IMR-90 (cell line): ENCODE results near the gene AMN. TPM values are rescaled to one million over a fixed set of nuclear protein-coding genes. Genes with fewer than 3 reads are reported as not detected.

Source experiments
- ATAC-seq: fragments of 200-7000 bp; cut with Tn5 transposase; 2 replicates; pipeline ENCODE4 v1.9.1; 2020; ENCODE audit warnings: low read depth, mild to moderate bottlenecking, moderate library complexity
- BruUV-seq: library from RNA; stranded (reverse); fragments of 400-500 nt; replicated peaks from 2 replicates; lab custom pipeline; 2021; lab: Mats Ljungman, UMichigan
- CTCF ChIA-PET: fragments of 300-600 bp; formaldehyde crosslinking; extraction: SDS; loops from one replicate; lab custom pipeline; 2021; ENCODE audit warnings: antibody characterized with exemption; lab: Yijun Ruan, JAX
- POLR2A ChIA-PET: fragments of 300-600 bp; sonication (Branson Sonifier 250); formaldehyde crosslinking; loops from one replicate; lab custom pipeline; 2022; ENCODE audit warnings: antibody characterized with exemption; ENCODE audit not compliant: unreplicated experiment; lab: Charles Lee
- DNase-seq: peaks from one replicate; pipeline ENCODE4 v3.0.0; 2013
- H2AFZ ChIP-seq: replicated peaks from 2 replicates; pipeline ENCODE3; 2013; ENCODE audit warnings: low read length, mild to moderate bottlenecking; ENCODE audit not compliant: poor library complexity
- H2AK5ac ChIP-seq: 2 replicates; pipeline ENCODE4 v1.6.1; 2013; ENCODE audit warnings: low read depth, low read length, inconsistent platforms
- H2AK9ac ChIP-seq: replicated peaks from 2 replicates; pipeline ENCODE3; 2013; ENCODE audit warnings: mild to moderate bottlenecking, low read depth, low read length, moderate library complexity; ENCODE audit not compliant: poor library complexity
- H2BK120ac ChIP-seq: 2 replicates; pipeline ENCODE4 v1.6.1; 2013; ENCODE audit warnings: low read depth, low read length, inconsistent platforms
- H2BK15ac ChIP-seq: 3 replicates; pipeline ENCODE4 v1.6.1; 2013; ENCODE audit warnings: low read depth, low read length, inconsistent platforms
- H2BK20ac ChIP-seq: 2 replicates; pipeline ENCODE4 v1.6.1; 2013; ENCODE audit warnings: low read depth, mild to moderate bottlenecking, inconsistent platforms, low read length, moderate library complexity
- H2BK5ac ChIP-seq: 2 replicates; pipeline ENCODE4 v1.6.1; 2013; ENCODE audit warnings: mild to moderate bottlenecking, low read depth, low read length, inconsistent platforms; ENCODE audit not compliant: poor library complexity, severe bottlenecking
- H3K14ac ChIP-seq: replicated peaks from 2 replicates; pipeline ENCODE4 v1.6.1; 2013; ENCODE audit warnings: low read depth, low read length, inconsistent platforms
- H3K18ac ChIP-seq: 2 replicates; pipeline ENCODE4 v1.6.1; 2013; ENCODE audit warnings: low read depth, low read length, control low read depth
- H3K23ac ChIP-seq: 2 replicates; pipeline ENCODE4 v1.6.1; 2013; ENCODE audit warnings: low read depth, low read length, inconsistent platforms
- H3K27ac ChIP-seq: 2 replicates; pipeline ENCODE4 v1.5.1; 2013; ENCODE audit warnings: mild to moderate bottlenecking, control low read depth, low read length; ENCODE audit not compliant: insufficient read depth
- H3K27me3 ChIP-seq: 2 replicates; pipeline ENCODE4 v1.6.1; 2013; ENCODE audit warnings: low read length; ENCODE audit not compliant: control insufficient read depth, insufficient read depth
- H3K36me3 ChIP-seq: 2 replicates; pipeline ENCODE4 v1.6.1; 2013; ENCODE audit warnings: low read length, mixed read lengths; ENCODE audit not compliant: control insufficient read depth, insufficient read depth
- H3K4ac ChIP-seq: 2 replicates; pipeline ENCODE4 v1.6.1; 2013; ENCODE audit warnings: low read depth, low read length, inconsistent platforms
- H3K4me1 ChIP-seq: 2 replicates; pipeline ENCODE4 v1.6.1; 2013; ENCODE audit warnings: low read length, mixed read lengths; ENCODE audit not compliant: control insufficient read depth, insufficient read depth
- H3K4me2 ChIP-seq: 2 replicates; pipeline ENCODE4 v1.6.1; 2013; ENCODE audit warnings: low read depth, mild to moderate bottlenecking, control low read depth, low read length, moderate library complexity
- H3K4me3 ChIP-seq: 2 replicates; pipeline ENCODE4 v1.5.1; 2013; ENCODE audit warnings: low read depth, mild to moderate bottlenecking, control low read depth, low read length, moderate library complexity; ENCODE audit not compliant: insufficient read depth
- H3K56ac ChIP-seq: 2 replicates; pipeline ENCODE4 v1.6.1; 2013; ENCODE audit warnings: low read length, inconsistent platforms; ENCODE audit not compliant: insufficient read depth; ENCODE audit errors: extremely low read depth
- H3K79me1 ChIP-seq, 2 experiments: 2 replicates each; pipeline ENCODE4 v1.6.1; 2013; ENCODE audit warnings: low read length in 2 of 2, inconsistent platforms in 1 of 2, low read depth in 1 of 2
- H3K9ac ChIP-seq: 2 replicates; pipeline ENCODE4 v1.6.1; 2013; ENCODE audit warnings: low read depth, low read length, control low read depth
- H3K9me1 ChIP-seq: 2 replicates; pipeline ENCODE4 v1.6.1; 2013; ENCODE audit warnings: low read length, inconsistent platforms; ENCODE audit not compliant: insufficient read depth
- H3K9me3 ChIP-seq: 2 replicates; pipeline ENCODE4 v1.6.1; 2013; ENCODE audit warnings: low read length; ENCODE audit not compliant: control insufficient read depth, insufficient read depth
- H4K20me1 ChIP-seq: 2 replicates; pipeline ENCODE4 v1.6.1; 2013; ENCODE audit warnings: low read length, inconsistent platforms; ENCODE audit not compliant: insufficient read depth
- H4K5ac ChIP-seq: 2 replicates; pipeline ENCODE4 v1.6.1; 2013; ENCODE audit warnings: mild to moderate bottlenecking, low read depth, low read length, control low read depth
- H4K8ac ChIP-seq, 2 experiments: 2 replicates each; pipeline ENCODE4 v1.6.1; 2013; ENCODE audit warnings: low read depth in 2 of 2, low read length in 2 of 2, control low read depth in 1 of 2, inconsistent platforms in 1 of 2
- H4K91ac ChIP-seq: 2 replicates; pipeline ENCODE4 v1.6.1; 2013; ENCODE audit warnings: low read depth, low read length, inconsistent platforms; ENCODE audit not compliant: insufficient read depth
- BHLHE40 ChIP-seq: fragments of 150-350 bp; IDR thresholded peaks from 2 replicates; pipeline ENCODE4 v1.6.1; 2016; ENCODE audit warnings: mild to moderate bottlenecking, low read depth, low read length
- CEBPB ChIP-seq: IDR thresholded peaks from 2 replicates; pipeline ENCODE4 v1.6.1; 2012; ENCODE audit warnings: low read depth, low read length, improper control_type of control experiment
- CHD1 ChIP-seq: IDR thresholded peaks from 2 replicates; pipeline ENCODE4 v1.6.1; 2012; ENCODE audit warnings: low read depth, low read length, improper control_type of control experiment
- CTCF ChIP-seq: conservative IDR thresholded peaks from 2 replicates; pipeline ENCODE4 v1.5.1; 2012; ENCODE audit warnings: mild to moderate bottlenecking, low read depth, low read length, improper control_type of control experiment
- ELK1 ChIP-seq: fragments of 150-350 bp; IDR thresholded peaks from 2 replicates; pipeline ENCODE4 v1.6.1; 2016; ENCODE audit warnings: low read depth, mild to moderate bottlenecking, low read length, moderate library complexity, borderline replicate concordance
- FOS ChIP-seq: fragments of 150-350 bp; IDR thresholded peaks from 2 replicates; pipeline ENCODE4 v1.6.1; 2016; ENCODE audit warnings: low read depth, low read length
- MAFK ChIP-seq: IDR thresholded peaks from 2 replicates; pipeline ENCODE4 v1.6.1; 2012; ENCODE audit warnings: low read depth, low read length, improper control_type of control experiment
- MAZ ChIP-seq: IDR thresholded peaks from 2 replicates; pipeline ENCODE4 v1.6.1; 2012; ENCODE audit warnings: low read depth, mild to moderate bottlenecking, low read length, improper control_type of control experiment, moderate library complexity, borderline replicate concordance
- MXI1 ChIP-seq: IDR thresholded peaks from 2 replicates; pipeline ENCODE4 v1.6.1; 2012; ENCODE audit warnings: low read depth, mild to moderate bottlenecking, low read length, moderate library complexity, borderline replicate concordance
- NFE2L2 ChIP-seq: fragments of 150-350 bp; IDR thresholded peaks from 2 replicates; pipeline ENCODE4 v1.6.1; 2016; ENCODE audit warnings: low read depth, mild to moderate bottlenecking, low read length
- POLR2A ChIP-seq: IDR thresholded peaks from 2 replicates; pipeline ENCODE4 v1.6.1; 2012; ENCODE audit warnings: mild to moderate bottlenecking, low read depth, low read length
- RCOR1 ChIP-seq: IDR thresholded peaks from 2 replicates; pipeline ENCODE4 v1.6.1; 2012; ENCODE audit warnings: mild to moderate bottlenecking, low read length, improper control_type of control experiment; ENCODE audit not compliant: insufficient replicate concordance
- RFX5 ChIP-seq: IDR thresholded peaks from 2 replicates; pipeline ENCODE4 v1.8.0; 2012; ENCODE audit warnings: low read depth, mild to moderate bottlenecking, low read length, moderate library complexity
- SMC3 ChIP-seq: fragments of 150-350 bp; IDR thresholded peaks from 2 replicates; pipeline ENCODE4 v1.6.1; 2016; ENCODE audit warnings: low read depth, mild to moderate bottlenecking, antibody characterized with exemption, low read length, moderate library complexity
- USF2 ChIP-seq: fragments of 150-350 bp; IDR thresholded peaks from 2 replicates; pipeline ENCODE4 v1.6.1; 2017; ENCODE audit warnings: mild to moderate bottlenecking, antibody characterized with exemption, low read length, low read depth
- WGBS, 2 experiments: methylation state at CpG; one replicate each; pipeline versions ENCODE4 v1.1.5 to v1.1.7; 2013; ENCODE audit warnings: missing lambda C conversion rate in 2 of 2; ENCODE audit not compliant: insufficient read length in 1 of 2; ENCODE audit errors: extremely low coverage in 2 of 2; 5-methylcytosine and 5-hydroxymethylcytosine counted together
- dilution Hi-C: fragments of 300-500 bp; cut with HindIII; formaldehyde crosslinking; loops from one replicate; pipeline ENCODE4 v1.14.3; 2018; ENCODE audit warnings: low sequenced_read_pairs; ENCODE audit not compliant: unreplicated experiment
- in situ Hi-C: fragments of 300-500 bp; cut with MboI; formaldehyde crosslinking; loops from 3 replicates; pipeline ENCODE4 v1.14.3; 2019; ENCODE audit warnings: low sequenced_read_pairs, inconsistent platforms, mixed read lengths
- intact Hi-C: fragments of 100-400 bp; cut with micrococcal nuclease; formaldehyde crosslinking; loops from 2 replicates; pipeline ENCODE4 v1.10.0; 2022
- polyA plus RNA-seq, 3 experiments: library from polyadenylated mRNA; depleted of rRNA; stranded (reverse); fragments of >200 nt; gene quantifications; 2 replicates each; pipeline ENCODE4 v1.2.3, GENCODE V29; 2012; ENCODE audit warnings: low replicate concordance in 1 of 3
- total RNA-seq: library from RNA; depleted of rRNA; stranded (reverse); fragments of >200 nt; gene quantifications from 2 replicates; pipeline ENCODE4 v1.2.3, GENCODE V29; 2012

Gene AMN
- total and polyA plus RNA-seq, 2 of the 4 experiments (the other 2 are of a cell fraction) = under 0.01 to 0.24 TPM

GRCh38 chr14:102945346-102946130 lies 23.1 kb downstream of the AMN start:
- CTCF ChIA-PET = no interaction called here

More at GRCh38 chr14:102945346-102946130, 23.1 kb downstream of the AMN start:
- Histone ChIP-seq H3K4me2 (no peak overlapping the region), H3K56ac (no peak overlapping the region), H3K27me3 (no peaks in the 10 kb centered on the region), H2BK20ac (no peak overlapping the region), H4K8ac (no peak overlapping the region), H3K23ac (no peak overlapping the region), H2BK120ac (no peak overlapping the region), H3K18ac (no peak overlapping the region), H3K9me1 (peaks cover 18% of the 10 kb centered on the region), H3K9me3 (no peaks in the 10 kb centered on the region), H3K4me1 (peaks cover 12% of the 10 kb centered on the region), H2AK5ac (no peak overlapping the region), H3K4me3 (no peak overlapping the region), H2AFZ (no peak overlapping the region), H2BK15ac (no peak overlapping the region), H4K5ac (no peak overlapping the region), H3K4ac (no peak overlapping the region), H3K27ac (no peak overlapping the region), H2BK5ac (no peak overlapping the region), H3K79me1 (peaks cover 3 to 32% of the 10 kb centered on the region in 2 experiments; a peak in 3 of 4 replicates), H4K91ac (no peak overlapping the region), H4K20me1 (peaks cover 13% of the 10 kb centered on the region), H3K36me3 (peaks cover 83% of the 10 kb centered on the region), H3K9ac (no peak overlapping the region), H2AK9ac (no peak overlapping the region), H3K14ac (no peak overlapping the region)
- intact Hi-C loops (no loop called here), dilution Hi-C loops (no loop called here), in situ Hi-C loops (no loop called here)
- no TSS peak for BruUV-seq
- POLR2A ChIA-PET = no interaction called here
- WGBS, 2 experiments = 82% methylated on average over 4 of the region's 29 CpGs; no CpG with 5 or more reads in 1 of the 2 experiments
- peak; percentile 84 for DNase-seq
- TF ChIP-seq CHD1 (no peak), RFX5 (no peak), USF2 (no peak), MXI1 (no peak), MAZ (no peak), CTCF (no peak), ELK1 (no peak), SMC3 (no peak), RCOR1 (no peak), BHLHE40 (no peak), MAFK (no peak), NFE2L2 (no peak), FOS (no peak), CEBPB (no peak), POLR2A (no peak)
- peak; percentile 41 for ATAC-seq
